GM19035 (cell line): ENCODE data around the gene SPI1.

Experiments
- ATAC-seq: cut with Tn5 transposase; IDR thresholded peaks from one replicate; pipeline ENCODE4 v1.9.1; 2021; ENCODE audit not compliant: unreplicated experiment

SPI1 gene

DNA sequence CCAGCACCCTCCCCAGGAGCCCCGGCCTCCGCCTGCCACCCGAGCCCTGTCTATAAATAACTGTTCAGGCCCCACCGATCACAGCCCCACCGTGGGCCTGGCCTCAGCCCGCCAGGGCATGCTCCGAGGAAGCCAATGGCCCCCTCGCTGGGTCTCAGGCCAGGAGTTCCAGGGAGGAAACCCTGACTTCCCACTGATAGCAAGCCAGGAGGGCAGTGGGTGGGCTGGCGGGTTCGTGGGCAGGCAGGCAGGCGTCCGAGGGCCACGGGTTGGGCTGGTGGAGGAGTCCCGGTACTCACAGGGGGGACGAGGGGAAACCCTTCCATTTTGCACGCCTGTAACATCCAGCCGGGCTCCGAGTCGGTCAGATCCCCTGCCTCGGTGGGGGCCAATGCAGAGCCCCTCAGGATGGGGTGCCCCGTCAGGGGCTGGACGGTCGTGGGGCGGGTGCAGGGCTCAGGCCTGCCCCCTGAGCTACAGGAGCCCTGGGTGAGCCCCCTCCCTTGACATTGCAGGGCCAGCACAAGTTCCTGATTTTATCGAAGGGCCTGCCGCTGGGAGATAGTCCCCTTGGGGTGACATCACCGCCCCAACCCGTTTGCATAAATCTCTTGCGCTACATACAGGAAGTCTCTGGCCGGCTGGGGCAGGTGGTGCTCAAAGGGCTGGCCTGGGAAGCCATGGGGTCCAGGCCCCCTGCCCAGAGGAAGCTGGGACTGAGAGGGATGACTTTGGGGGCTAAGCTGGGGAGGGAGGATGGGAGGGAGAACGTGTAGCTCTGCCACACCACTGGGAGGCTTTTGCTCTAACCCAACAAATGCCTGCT is at the start of gene SPI1:
TSS of gene SPI1 (minus strand) at position 538 of the 826 bp plus-strand sequence. CDS start at position 344, 194 bp downstream.
- peak; percentile 76 for ATAC-seq

- peak; percentile 89 for ATAC-seq
Measured at GRCh38 chr11:47426062-47426956, 48.0 kb upstream of the SPI1 start, which contains the start of gene PSMC3. Gene PSMC3, minus strand, starts transcription at chr11:47426439. Its CDS starts 160 bp downstream, at chr11:47426279.

DNA sequence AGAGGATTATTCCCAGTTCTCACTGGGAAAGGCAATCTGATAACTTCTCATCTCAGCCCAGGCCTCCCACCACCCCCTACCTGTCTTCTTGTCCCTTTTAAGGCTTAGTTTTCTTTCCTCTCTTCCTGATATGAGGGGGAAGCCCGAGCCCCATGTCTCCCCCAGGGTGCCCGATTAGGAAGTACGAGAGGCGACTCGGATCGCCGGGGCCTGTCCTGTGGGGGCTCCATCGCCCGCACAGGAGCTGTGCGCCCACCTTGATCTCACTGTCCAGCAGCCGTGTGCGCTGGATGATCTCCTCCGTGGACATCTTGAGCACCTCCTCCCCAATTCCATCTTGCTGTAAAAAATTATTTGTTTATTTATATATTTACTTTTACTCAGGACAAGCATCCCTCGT is 47.3 kb upstream of the SPI1 start:
- ATAC-seq: no peak

DNA sequence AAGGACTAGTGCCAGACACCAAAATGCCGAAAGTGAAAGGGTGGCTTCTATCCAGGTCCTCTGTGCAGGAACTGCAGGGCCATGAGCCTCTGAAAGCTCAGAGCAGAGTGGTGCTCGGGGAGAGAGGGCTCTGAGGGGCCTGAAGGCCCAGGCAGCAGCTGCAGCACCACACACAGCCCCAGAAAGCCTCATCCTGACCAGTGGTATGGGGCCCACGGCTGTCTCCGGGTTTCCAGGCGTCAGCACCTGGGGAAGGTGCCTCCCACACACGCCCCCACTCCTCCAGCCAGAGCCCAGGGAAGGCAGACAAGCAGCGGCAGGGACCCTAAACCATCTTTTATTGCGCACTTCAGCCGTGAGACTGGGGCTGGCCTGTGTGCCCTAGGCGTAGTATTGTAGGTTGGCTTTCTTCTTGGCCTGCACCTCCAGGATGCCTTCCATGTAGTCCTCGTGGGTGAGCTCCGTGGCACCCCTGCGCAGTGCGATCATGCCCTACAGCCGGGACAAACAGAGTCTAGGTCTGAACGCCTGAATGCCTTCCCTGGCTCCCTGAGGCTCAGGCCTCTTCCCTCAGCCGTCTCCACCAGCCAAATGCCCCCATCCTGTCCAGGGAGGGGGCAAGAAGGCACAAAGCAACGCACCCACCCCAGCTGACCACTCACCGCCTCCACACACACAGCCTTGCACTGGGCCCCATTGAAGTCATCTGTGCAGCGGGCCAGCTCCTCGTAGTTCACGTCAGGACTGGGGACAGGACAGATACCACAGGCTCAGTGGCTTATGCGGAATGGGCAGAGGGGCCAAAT is 40.3 kb upstream of the SPI1 start:
- no peak for ATAC-seq

DNA sequence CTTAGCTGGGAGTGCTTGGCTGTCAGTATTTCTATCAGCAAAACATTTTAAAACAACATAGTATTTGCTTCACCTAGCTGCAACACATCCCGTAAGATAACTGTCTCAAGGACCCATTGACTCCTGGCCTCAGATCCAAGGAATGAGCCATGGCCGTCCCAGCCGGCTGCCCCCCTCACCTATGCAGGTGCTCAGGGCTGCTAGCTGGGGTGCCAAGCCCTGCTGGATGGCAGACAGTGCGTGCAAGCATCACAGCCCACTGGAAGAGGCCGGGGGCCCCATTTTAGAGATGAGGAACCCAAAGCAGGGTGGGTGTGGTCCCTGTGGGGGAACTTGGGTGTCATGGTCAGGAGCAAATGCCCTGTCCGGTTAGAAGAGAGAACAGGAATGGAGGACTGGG is 39.4 kb upstream of the SPI1 start:
- no peak for ATAC-seq

- no peak for ATAC-seq
Measured at GRCh38 chr11:47415949-47416472, 37.7 kb upstream of the SPI1 start.

GRCh38 chr11:47415091-47415854 is 36.9 kb upstream of the SPI1 start:
- no peak for ATAC-seq

GRCh38 chr11:47414685-47415070 is 36.3 kb upstream of the SPI1 start:
- no peak for ATAC-seq

DNA sequence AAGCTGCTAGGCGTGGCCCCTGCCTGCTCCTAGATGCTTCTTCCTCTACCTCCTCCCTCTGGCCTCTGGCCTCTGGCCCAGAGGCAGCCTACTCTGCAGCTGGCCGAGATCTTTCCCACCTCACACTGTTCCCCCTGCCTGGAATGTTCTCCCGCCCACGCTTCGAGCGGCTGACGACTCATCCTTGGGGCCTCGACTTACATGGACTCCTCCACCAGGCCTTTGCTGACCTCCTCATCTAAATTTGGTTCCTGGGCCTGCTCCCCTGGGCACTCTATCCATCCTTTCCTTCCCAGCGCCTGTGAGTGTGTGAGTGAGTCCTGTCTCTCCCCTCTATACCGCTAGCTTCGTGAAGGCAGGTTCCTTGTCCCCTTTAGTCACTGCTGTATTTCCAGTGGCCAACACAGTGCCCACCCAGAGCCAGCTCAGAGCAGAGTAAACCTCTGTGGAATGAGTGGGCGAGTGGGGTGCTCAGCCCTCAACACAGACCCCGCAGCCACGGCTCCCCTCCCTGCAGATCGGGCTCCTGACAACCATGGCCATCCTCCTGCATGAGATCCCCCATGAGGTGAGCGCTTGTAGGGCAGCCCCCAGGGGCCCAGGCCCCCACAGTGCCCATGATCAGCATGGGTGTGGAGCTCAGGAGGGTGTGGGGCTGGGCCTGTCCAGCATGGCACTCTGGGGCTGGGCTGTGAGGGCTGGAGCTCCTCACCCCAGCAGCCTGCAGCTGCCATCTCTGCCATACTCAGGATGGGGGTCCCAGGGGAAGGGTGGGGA is 35.7 kb upstream of the SPI1 start:
- no peak for ATAC-seq

DNA sequence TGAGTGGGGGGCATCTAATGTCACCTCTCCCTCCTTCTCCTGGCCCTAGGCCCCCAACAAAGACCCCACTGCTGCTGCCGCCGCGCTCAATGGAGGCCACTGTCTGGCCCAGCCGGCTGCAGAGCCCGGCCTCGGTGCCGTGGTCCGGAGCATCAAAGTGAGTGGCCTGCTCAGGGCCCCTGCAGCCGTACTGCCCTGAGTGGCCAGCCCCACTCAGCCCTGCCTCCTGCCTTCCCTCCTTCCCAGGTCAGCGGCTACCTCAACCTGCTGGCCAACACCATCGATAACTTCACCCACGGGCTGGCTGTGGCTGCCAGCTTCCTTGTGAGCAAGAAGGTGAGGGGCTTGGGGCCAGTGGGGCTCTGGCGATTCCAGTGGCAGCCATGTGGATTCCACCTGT is 35.0 kb upstream of the SPI1 start:
- ATAC-seq: no peak

- ATAC-seq: no peak
Measured at GRCh38 chr11:47411884-47412746, 33.8 kb upstream of the SPI1 start.

DNA sequence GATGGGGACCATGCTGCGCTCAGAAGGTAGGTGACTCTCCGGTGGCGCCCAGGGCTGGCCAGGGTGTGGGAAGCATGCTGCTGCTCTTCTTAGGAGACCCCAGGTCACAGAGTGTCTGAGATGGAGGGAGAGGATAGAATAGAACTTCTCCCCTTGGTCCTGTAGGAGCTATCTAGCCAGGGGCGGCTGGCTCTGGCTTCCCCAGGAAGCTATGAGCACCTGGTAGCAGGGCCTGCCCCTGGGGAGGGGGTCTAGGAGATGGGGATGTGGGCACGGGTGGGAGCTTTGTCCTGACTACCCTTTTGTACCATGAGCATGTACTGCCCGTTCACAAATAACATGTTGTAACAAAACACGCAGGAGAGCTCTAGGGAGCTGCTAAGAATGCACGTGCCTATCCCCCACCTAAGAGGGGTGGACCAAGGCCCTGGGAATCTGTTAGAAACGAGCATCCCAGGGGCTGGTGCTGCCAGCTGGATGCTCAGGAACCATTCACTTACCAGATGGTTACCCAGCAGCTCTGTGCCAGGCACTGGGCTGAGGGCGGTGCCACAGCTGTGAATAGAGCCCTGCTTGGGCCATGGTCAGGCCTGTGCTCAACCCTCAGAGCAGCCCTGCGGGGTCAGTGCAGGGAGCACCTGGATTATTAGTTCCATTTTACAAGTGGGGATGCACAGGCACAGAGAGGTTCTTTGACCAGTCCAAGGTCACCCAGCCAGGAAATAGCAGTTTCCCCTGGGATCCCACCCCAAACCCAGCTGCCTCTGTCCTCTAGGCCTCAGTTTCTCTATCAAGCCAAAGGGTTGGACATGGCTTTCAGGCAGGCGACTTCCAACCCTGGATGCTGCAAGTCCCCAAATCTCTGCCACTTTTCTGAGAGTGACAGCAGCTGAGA is 32.3 kb upstream of the SPI1 start:
- ATAC-seq: no peak

GRCh38 chr11:47409440-47410369 is 31.4 kb upstream of the SPI1 start:
- no peak for ATAC-seq

DNA sequence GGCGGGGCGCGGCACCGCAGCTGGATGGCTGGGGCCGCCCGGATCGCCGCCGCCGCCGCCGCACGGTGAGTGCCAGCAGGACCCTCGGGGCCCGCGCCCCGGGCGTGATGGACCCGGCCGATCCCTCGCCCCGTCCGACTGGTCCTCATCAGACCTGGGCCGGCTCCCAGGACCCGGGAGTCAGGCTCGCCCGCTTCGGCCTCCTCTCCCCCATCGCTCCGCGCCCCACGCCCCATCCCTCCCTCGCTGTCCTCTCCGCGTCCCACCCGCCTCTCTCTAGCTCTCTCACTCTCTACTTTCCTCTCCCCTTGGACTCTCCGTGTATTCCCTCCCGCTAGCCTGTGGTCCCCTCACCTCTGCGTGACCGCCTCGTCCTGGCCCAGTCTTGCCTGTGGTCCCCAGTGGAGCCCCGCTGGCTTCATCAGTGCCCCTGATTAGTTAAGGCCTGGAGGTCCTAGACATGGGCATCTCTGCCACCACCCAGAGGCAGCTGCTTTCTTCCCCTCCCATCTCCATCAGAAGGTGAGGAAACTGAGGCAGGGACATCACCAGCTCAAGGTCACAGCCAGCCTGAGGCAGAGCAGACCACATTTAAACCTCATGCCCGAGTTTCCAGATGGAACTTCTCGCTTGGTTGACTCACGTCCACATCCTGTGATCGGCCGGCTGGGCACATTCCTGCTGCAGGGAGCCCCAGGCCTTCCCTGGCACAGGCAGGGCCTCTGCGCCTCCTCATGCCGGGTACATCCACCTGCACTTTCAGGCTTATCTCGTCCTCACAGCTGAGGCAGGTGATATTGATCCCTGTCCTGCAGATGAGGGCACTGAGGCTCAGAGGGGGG is 30.5 kb upstream of the SPI1 start:
- no peak for ATAC-seq
